Ovary (tissue), 9 donors: ENCODE results near the gene RANBP17. TPM values are rescaled to one million over a fixed set of nuclear protein-coding genes. Genes with fewer than 3 reads are reported as not detected.

Experiments
- DNase-seq, 5 donors: peaks; one replicate each; pipeline ENCODE4 v3.0.0-alpha.2; 2019 to 2020
- H3K27ac ChIP-seq, 2 donors: fragments of 200-600 bp; one replicate each; pipeline versions ENCODE4 v1.5.1 to v1.8.0; 2019 to 2022
- H3K27me3 ChIP-seq: fragments of 200-600 bp; one replicate; pipeline ENCODE4 v1.8.0; 2022
- H3K36me3 ChIP-seq: fragments of 200-600 bp; sonication (generic); one replicate; pipeline ENCODE4 v1.5.1; 2019
- H3K4me1 ChIP-seq: one replicate; pipeline ENCODE4 v1.8.1; 2013; ENCODE audit warnings: mild to moderate bottlenecking, moderate library complexity; ENCODE audit not compliant: insufficient read depth
- H3K4me3 ChIP-seq: fragments of 200-600 bp; sonication (generic); one replicate; pipeline ENCODE4 v1.5.1; 2017
- H3K9me3 ChIP-seq, 2 donors: fragments of 200-600 bp in 1 of 2; sonication (generic) in 1 of 2; one replicate each; pipeline versions ENCODE4 v1.5.1 to v1.8.1; 2013 to 2019; ENCODE audit warnings: mild to moderate bottlenecking in 1 of 2, moderate library complexity in 1 of 2
- EP300 ChIP-seq: sonication (generic); formaldehyde crosslinking; IDR thresholded peaks from one replicate; pipeline ENCODE4 v1.6.1; 2017; ENCODE audit warnings: antibody characterized with exemption
- POLR2A ChIP-seq: fragments of 450-650 bp; IDR thresholded peaks from one replicate; pipeline ENCODE4 v1.6.1; 2017; ENCODE audit warnings: antibody characterized with exemption, mild to moderate bottlenecking, moderate library complexity
- WGBS, 3 donors: extraction: QIAGEN DNeasy Blood & Tissue Kit in 1 of 3; methylation state at CpG; one replicate each; pipeline versions ENCODE4 v1.1.5 to v1.1.7; 2013 to 2017; 5-methylcytosine and 5-hydroxymethylcytosine counted together
- intact Hi-C, 4 donors: fragments of 100-400 bp; cut with DNase I; formaldehyde crosslinking; loops; one replicate each; pipeline versions ENCODE4 v1.11.0 to v1.15.1; 2022 to 2023
- polyA plus RNA-seq, 2 donors: library from polyadenylated mRNA; stranded (reverse); fragments of 200-250 nt in 1 of 2; fragments of 350-450 nt in 1 of 2; fragmentation: Illumina TruSeq in 1 of 2; extraction: RNeasy Lipid Tissue Mini Kit (QIAGEN cat#74804) in 1 of 2; gene quantifications; one replicate each; pipeline ENCODE4 v1.2.3, GENCODE V29; 2013 to 2014
- total RNA-seq, 7 donors: library from RNA; depleted of rRNA in 2 of 7; stranded (reverse); fragments of >200 nt in 2 of 7; fragmentation: NEBNext Ultra II Directional in 3 of 7; extraction: Animal tissue kit (Norgen Biotek cat#: 25700) in 3 of 7; gene quantifications; one replicate each; pipeline versions ENCODE4 v1.1.0 to v1.2.4, GENCODE V29; 2016 to 2023
- TF ChIP-seq, protein P1 (sequence below), 3 donors: fragments of 450-650 bp in 2 of 3; fragments of 200-600 bp in 1 of 3; IDR thresholded peaks; one replicate each; pipeline versions ENCODE4 v1.5.1 to v1.8.0; 2016 to 2022; ENCODE audit warnings: antibody characterized with exemption in 3 of 3, mild to moderate bottlenecking in 1 of 3
- donor health status: DM: no; HTN: no; CAD: no; lungs with moderate emphysema.
- donor health status: DM: no; HTN: no; CAD: no.
- donor health status: Bipolar disorder and iron deficiency.
- donor health status: DM: yes; HTN: yes; CAD: no.
- donor health status: DM: no; HTN: no; CAD: no.
- donor health status: DM: yes; HTN: yes; CAD: no.

RANBP17 gene
- total and polyA plus RNA-seq, 9 donors, result 1.3 to 16.1 (median 8.5) TPM

DNA sequence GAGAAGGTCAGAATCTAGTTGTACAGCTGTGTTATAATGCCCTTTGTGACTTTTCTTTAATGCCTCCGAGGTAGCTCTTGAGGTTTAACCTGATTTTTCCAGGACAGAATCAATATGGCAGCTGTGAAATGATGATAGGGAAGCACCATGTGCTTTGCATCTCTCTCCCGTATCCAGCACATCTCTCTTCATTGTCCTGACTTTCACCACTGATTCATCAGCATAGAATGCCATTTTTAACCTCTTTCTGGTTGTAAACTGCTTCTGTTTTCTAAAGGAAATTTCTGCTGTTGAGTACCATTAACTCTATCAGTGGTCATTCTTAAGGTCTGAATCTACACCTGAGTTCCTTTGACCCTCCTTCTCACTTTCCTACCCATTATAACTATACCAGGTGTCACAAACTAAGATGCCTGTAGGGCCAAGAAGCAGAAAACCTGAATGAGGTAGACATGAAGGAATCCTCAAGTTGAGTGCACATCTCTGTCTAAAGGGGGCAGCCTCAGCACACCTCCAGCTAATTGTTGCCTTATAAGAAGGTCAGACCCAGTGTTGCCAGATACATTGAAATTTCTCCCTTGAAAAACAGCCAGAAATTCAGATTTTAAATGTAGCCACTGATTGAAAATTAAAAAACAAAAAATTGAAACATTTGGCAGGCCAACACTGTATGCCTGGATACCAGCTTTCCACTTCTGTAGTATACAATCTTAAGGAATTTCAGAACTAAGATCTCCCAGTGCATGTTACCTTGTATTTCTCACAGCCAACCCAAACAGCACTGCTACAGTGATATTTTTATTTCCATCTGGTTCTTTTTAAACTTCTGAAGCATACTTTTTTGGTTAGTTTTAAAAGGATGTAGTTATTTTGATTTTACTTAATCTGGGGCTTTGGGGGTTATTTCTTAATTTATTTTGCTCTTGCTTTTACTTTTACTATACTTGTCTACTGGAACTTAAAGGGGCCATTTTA, 411.5 kb downstream of the RANBP17 start:
- DNase-seq, result no peak
- 56 to 67% (median 60%) methylated on average over 2 of the region's 2 CpGs for WGBS, 3 donors
- Histone ChIP-seq H3K27ac (no peak overlapping the region), H3K9me3 (no peaks in the 10 kb centered on the region), H3K4me3 (no peak overlapping the region), H3K4me1 (no peaks in the 10 kb centered on the region), H3K36me3 (no peaks in the 10 kb centered on the region), H3K27me3 (no peaks in the 10 kb centered on the region)
- TF ChIP-seq EP300 (no peak), POLR2A (no peak)
- TF ChIP-seq, protein P1, sequence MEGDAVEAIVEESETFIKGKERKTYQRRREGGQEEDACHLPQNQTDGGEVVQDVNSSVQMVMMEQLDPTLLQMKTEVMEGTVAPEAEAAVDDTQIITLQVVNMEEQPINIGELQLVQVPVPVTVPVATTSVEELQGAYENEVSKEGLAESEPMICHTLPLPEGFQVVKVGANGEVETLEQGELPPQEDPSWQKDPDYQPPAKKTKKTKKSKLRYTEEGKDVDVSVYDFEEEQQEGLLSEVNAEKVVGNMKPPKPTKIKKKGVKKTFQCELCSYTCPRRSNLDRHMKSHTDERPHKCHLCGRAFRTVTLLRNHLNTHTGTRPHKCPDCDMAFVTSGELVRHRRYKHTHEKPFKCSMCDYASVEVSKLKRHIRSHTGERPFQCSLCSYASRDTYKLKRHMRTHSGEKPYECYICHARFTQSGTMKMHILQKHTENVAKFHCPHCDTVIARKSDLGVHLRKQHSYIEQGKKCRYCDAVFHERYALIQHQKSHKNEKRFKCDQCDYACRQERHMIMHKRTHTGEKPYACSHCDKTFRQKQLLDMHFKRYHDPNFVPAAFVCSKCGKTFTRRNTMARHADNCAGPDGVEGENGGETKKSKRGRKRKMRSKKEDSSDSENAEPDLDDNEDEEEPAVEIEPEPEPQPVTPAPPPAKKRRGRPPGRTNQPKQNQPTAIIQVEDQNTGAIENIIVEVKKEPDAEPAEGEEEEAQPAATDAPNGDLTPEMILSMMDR (IDR thresholded peaks at IDR 0.05), result no peak
- intact Hi-C loops, result no loop called here

DNA sequence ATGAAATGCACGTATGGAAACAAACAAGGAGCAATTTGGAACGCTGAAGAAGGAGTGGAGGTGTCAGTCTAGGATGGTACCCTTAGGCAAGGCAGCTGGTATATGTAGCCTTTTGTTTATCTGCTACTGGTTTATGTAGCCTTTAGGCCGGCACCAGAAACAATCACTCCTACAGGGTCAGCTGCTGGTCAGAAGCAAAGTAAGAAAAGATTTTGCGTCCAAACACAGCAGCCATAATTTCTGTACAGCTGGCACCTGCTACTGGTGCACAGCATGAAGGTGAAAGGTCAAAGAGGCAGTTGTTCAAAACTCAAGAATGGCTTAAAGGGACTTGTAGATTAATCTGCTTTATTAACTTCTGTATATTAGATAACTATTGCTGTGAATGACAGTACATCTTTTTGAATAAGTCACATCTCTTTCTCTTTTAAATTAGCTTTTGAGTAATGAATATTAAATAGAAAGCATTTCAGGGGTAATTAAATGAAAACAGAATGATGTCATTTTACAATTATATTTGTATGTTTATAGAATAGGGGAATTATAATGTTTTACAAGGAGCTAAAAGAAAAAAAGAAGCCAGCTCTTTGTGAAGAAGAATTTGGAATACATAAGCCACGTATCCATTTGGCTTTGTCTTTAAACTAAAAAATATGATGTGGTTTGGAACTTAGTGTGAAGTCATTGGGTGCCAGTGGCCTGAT, 414.2 kb downstream of the RANBP17 start:
- no peak for DNase-seq
- TF ChIP-seq POLR2A (no peak), EP300 (no peak)
- TF ChIP-seq, protein P1 (IDR thresholded peaks at IDR 0.05), result no peak
- WGBS, 3 donors, result 24 to 48% (median 26%) methylated on average over 5 of the region's 5 CpGs
- no peaks in the 10 kb centered on the region for H3K4me1 ChIP-seq
- intact Hi-C loops, result no loop called here
- no peak overlapping the region for H3K4me3 ChIP-seq
- no peaks in the 10 kb centered on the region for H3K27me3 ChIP-seq
- no peaks in the 10 kb centered on the region for H3K36me3 ChIP-seq
- no peaks in the 10 kb centered on the region for H3K9me3 ChIP-seq
- H3K27ac ChIP-seq, result no peak overlapping the region

DNA sequence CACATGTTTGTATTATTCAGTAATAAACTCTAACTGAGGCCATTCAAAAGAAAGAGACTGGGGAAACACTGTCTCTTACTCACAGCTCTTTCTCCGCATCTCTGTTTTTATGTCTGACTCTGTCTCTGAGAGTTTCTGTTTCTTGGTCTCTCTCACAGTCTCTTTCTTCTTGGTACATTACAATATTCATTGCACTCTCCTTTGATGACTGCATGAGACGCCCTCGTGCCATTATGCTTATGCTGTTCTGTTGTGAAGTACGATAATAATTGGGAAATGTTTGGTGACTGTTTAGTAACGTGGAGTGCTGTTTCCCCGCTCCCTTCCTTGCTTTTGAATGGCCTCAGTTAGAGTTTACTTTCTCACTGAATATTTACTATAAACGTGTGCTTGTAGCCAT, 421.9 kb downstream of the RANBP17 start:
- Histone ChIP-seq H3K27me3 (no peaks in the 10 kb centered on the region), H3K4me1 (no peaks in the 10 kb centered on the region), H3K36me3 (no peaks in the 10 kb centered on the region), H3K9me3 (no peaks in the 10 kb centered on the region), H3K4me3 (no peak overlapping the region), H3K27ac (no peak overlapping the region)
- DNase-seq, result no peak
- 83 to 87% (median 85%) methylated on average over 7 of the region's 7 CpGs for WGBS, 3 donors
- no peak for TF ChIP-seq POLR2A
- TF ChIP-seq EP300, result no peak
- TF ChIP-seq, protein P1 (IDR thresholded peaks at IDR 0.05), result no peak
- intact Hi-C loops, result no loop called here

DNA sequence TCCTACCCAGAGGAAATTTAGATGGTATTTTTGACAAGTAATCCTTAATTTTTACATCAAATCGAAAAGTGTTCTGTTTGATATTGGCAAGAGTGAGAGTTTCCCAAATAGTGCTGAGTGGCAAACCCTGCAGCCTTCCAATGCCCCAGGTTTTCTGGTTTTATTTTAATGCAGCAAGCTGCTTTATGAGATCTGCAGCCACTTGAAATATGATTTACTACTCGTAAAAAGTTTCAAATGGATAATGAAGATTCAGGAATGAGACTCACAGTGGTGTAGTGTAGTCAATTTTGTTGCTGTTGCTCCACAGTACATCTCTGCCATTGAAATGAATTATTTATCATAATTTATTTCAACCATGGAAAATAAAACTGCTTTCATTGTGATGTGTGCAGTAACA, 423.6 kb downstream of the RANBP17 start:
- H3K27me3 ChIP-seq, result no peaks in the 10 kb centered on the region
- no peak for DNase-seq
- no peaks in the 10 kb centered on the region for H3K36me3 ChIP-seq
- no peaks in the 10 kb centered on the region for H3K4me1 ChIP-seq
- no peaks in the 10 kb centered on the region for H3K9me3 ChIP-seq
- intact Hi-C loops, result no loop called here
- H3K4me3 ChIP-seq, result no peak overlapping the region
- no peak overlapping the region for H3K27ac ChIP-seq
- 72 to 84% (median 82%) methylated on average over 2 of the region's 2 CpGs for WGBS, 3 donors
- TF ChIP-seq POLR2A, result no peak
- TF ChIP-seq, protein P1 (IDR thresholded peaks at IDR 0.05), result no peak
- TF ChIP-seq EP300, result no peak
